ENCODE measurements around the gene AHRR. TPM values are rescaled to one million over a fixed set of nuclear protein-coding genes. Genes with fewer than 3 reads are reported as not detected.
A peak's percentile ranks its signal among the peaks of the same experiment; 100 is the strongest.

Gene AHRR
- total and polyA plus RNA-seq, 2 of the 4 experiments (the other 2 are of a cell fraction) = 15.6 to 37.1 TPM

GRCh38 chr5:403995-404394, 82.5 kb downstream of the AHRR start:
- Histone ChIP-seq H2BK15ac (ENCODE audit: low read depth, low read length) (no peak overlapping the region; the same call in 2 of the 3 replicates), H3K4ac (ENCODE audit: low read depth, low read length) (peak overlapping the region; percentile 88), H2AK5ac (ENCODE audit: low read depth, low read length) (peak overlapping the region; percentile 54; the same call in 1 of the 2 replicates), H3K9me1 (ENCODE audit: insufficient read depth, low read length) (peaks cover 28% of the 10 kb centered on the region), H3K27me3 (ENCODE audit: control insufficient read depth, insufficient read depth, low read length) (no peaks in the 10 kb centered on the region), H4K5ac (ENCODE audit: low read depth, low read length) (no peak overlapping the region; the same call in 1 of the 2 replicates), H4K8ac (ENCODE audit: low read depth in 2 of 2, low read length in 2 of 2) (peak overlapping the region; percentile 19 to 58; a peak in 1 of 4 replicates), H2BK5ac (ENCODE audit: low read depth, low read length, poor library complexity, severe bottlenecking) (no peak overlapping the region), H3K14ac (replicated peaks; ENCODE audit: low read depth, low read length) (no peak overlapping the region; the same call in 1 of the 2 replicates), H3K27ac (ENCODE audit: insufficient read depth, low read length) (no peak overlapping the region), H2AK9ac (replicated peaks; ENCODE audit: low read depth, low read length, poor library complexity) (no peak overlapping the region), H2BK20ac (ENCODE audit: low read depth, low read length) (peak overlapping the region; percentile 63), H2AFZ (replicated peaks; ENCODE audit: low read length, poor library complexity) (no peak overlapping the region), H3K56ac (ENCODE audit: extremely low read depth, insufficient read depth, low read length) (no peak overlapping the region), H3K9ac (ENCODE audit: low read depth, low read length) (no peak overlapping the region), H3K4me2 (ENCODE audit: low read depth, low read length) (no peak overlapping the region), H3K4me1 (ENCODE audit: control insufficient read depth, insufficient read depth, low read length) (peaks cover 32% of the 10 kb centered on the region), H3K4me3 (ENCODE audit: insufficient read depth, low read depth, low read length) (no peak overlapping the region), H4K20me1 (ENCODE audit: insufficient read depth, low read length) (no peaks in the 10 kb centered on the region; the same call in 1 of the 2 replicates), H3K36me3 (ENCODE audit: control insufficient read depth, insufficient read depth, low read length) (peaks cover 22% of the 10 kb centered on the region), H3K79me1 (ENCODE audit: low read depth in 1 of 2, low read length in 2 of 2) (peaks cover 43 to 73% of the 10 kb centered on the region in 2 experiments), H2BK120ac (ENCODE audit: low read depth, low read length) (peak overlapping the region; percentile 89), H3K18ac (ENCODE audit: low read depth, low read length) (no peak overlapping the region), H3K23ac (ENCODE audit: low read depth, low read length) (no peak overlapping the region), H4K91ac (ENCODE audit: insufficient read depth, low read depth, low read length) (peak overlapping the region; percentile 60), H3K9me3 (ENCODE audit: control insufficient read depth, insufficient read depth, low read length) (no peaks in the 10 kb centered on the region)
- 97% methylated on average over 9 of the region's 11 CpGs; no CpG with 5 or more reads in 1 of the 2 experiments for WGBS, 2 experiments (ENCODE audit: extremely low coverage in 2 of 2, insufficient read length in 1 of 2)
- intact Hi-C loops (cut with micrococcal nuclease) (no loop called here), in situ Hi-C loops (cut with MboI; ENCODE audit: low sequenced_read_pairs) (no loop called here), dilution Hi-C loops (cut with HindIII; ENCODE audit: low sequenced_read_pairs, unreplicated experiment) (no loop called here)
- ATAC-seq (ENCODE audit: low read depth) (no peak), DNase-seq (no peak)
- POLR2A ChIA-PET (ENCODE audit: unreplicated experiment) = no interaction called here
- CTCF ChIA-PET = no interaction called here
- no TSS peak for BruUV-seq (replicated peaks)
- TF ChIP-seq USF2 (IDR thresholded peaks at IDR 0.05; ENCODE audit: low read depth, low read length) = no peak
- no peak for TF ChIP-seq BHLHE40 (IDR thresholded peaks at IDR 0.05; ENCODE audit: low read depth, low read length)
- TF ChIP-seq CHD1 (IDR thresholded peaks at IDR 0.05; ENCODE audit: low read depth, low read length) = no peak
- TF ChIP-seq CTCF (conservative IDR thresholded peaks at IDR 0.05; ENCODE audit: low read depth, low read length) = no peak
- no peak for TF ChIP-seq POLR2A (IDR thresholded peaks at IDR 0.05; ENCODE audit: low read depth, low read length)
- no peak for TF ChIP-seq MXI1 (IDR thresholded peaks at IDR 0.05; ENCODE audit: borderline replicate concordance, low read depth, low read length)
- no peak for TF ChIP-seq NFE2L2 (IDR thresholded peaks at IDR 0.05; ENCODE audit: low read depth, low read length)
- no peak for TF ChIP-seq RFX5 (IDR thresholded peaks at IDR 0.05; ENCODE audit: low read depth, low read length)
- no peak for TF ChIP-seq SMC3 (IDR thresholded peaks at IDR 0.05; ENCODE audit: low read depth, low read length)
